ENCODE results near the gene B4GALNT3.

DNA sequence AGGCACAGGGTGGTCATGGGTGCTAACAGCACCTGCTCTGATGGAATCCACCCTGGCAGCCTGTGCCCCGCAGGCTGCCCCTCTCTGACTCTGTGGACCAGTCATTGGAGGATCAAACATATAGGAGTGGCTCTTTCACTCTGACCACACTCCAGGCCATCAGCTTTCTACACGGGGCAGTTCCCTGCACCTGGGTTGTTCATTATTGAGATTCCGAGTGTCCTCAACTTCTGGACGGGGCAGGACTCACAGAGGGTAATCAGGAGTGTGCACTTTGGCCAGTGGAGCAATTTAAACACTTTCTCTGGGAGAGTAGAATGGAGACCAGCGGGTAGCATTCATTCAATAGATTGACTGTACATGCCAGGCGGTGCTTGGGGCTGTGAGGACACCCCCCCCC, 108.7 kb downstream of the B4GALNT3 start:
- TF ChIP-seq, protein P1, sequence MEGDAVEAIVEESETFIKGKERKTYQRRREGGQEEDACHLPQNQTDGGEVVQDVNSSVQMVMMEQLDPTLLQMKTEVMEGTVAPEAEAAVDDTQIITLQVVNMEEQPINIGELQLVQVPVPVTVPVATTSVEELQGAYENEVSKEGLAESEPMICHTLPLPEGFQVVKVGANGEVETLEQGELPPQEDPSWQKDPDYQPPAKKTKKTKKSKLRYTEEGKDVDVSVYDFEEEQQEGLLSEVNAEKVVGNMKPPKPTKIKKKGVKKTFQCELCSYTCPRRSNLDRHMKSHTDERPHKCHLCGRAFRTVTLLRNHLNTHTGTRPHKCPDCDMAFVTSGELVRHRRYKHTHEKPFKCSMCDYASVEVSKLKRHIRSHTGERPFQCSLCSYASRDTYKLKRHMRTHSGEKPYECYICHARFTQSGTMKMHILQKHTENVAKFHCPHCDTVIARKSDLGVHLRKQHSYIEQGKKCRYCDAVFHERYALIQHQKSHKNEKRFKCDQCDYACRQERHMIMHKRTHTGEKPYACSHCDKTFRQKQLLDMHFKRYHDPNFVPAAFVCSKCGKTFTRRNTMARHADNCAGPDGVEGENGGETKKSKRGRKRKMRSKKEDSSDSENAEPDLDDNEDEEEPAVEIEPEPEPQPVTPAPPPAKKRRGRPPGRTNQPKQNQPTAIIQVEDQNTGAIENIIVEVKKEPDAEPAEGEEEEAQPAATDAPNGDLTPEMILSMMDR (IDR thresholded peaks at IDR 0.05 in 4 of 5, conservative IDR thresholded peaks at IDR 0.05 in 1 of 5) = no peak
- TF ChIP-seq POLR2A (IDR thresholded peaks at IDR 0.05) = no peak

Measured in gastrocnemius medialis (tissue), 4 donors.